ENCODE results near the gene STK32B. TPM values are rescaled to one million over a fixed set of nuclear protein-coding genes. Genes with fewer than 3 reads are reported as not detected.

The STK32B gene
- total and polyA plus RNA-seq, 8 donors, result 0.55 to 6.6 (median 1.6) TPM

DNA sequence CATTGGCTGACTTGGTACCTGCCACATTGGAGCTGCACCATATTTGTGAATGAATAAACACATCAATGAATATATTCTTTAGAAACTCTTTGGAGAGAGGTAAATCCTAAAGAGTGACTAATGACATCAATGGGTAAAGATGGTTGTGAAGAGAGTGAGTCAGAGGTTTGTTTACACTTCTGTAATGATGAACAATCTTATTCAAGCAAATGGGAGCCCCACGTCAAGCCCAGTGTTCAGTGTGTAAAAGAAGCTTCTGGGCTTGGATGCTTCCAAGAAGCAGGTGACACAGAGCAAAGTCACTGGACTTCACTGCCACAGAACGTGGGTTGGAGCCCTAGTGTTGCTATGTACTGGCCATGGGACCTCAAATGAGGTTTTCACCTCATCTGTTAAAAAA lies 319.0 kb downstream of the STK32B start:
- ATAC-seq, result no peak
- TF ChIP-seq, protein P1, sequence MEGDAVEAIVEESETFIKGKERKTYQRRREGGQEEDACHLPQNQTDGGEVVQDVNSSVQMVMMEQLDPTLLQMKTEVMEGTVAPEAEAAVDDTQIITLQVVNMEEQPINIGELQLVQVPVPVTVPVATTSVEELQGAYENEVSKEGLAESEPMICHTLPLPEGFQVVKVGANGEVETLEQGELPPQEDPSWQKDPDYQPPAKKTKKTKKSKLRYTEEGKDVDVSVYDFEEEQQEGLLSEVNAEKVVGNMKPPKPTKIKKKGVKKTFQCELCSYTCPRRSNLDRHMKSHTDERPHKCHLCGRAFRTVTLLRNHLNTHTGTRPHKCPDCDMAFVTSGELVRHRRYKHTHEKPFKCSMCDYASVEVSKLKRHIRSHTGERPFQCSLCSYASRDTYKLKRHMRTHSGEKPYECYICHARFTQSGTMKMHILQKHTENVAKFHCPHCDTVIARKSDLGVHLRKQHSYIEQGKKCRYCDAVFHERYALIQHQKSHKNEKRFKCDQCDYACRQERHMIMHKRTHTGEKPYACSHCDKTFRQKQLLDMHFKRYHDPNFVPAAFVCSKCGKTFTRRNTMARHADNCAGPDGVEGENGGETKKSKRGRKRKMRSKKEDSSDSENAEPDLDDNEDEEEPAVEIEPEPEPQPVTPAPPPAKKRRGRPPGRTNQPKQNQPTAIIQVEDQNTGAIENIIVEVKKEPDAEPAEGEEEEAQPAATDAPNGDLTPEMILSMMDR (IDR thresholded peaks at IDR 0.05), result no peak
- FAIRE-seq, result no peak
- intact Hi-C loops (cut with DNase I), result no loop called here
- WGBS, 2 donors, result 37 to 57% methylated on average over 2 of the region's 2 CpGs
- H3K36me3 ChIP-seq, result no peaks in the 10 kb centered on the region
- no peak overlapping the region for H3K4me3 ChIP-seq
- no peaks in the 10 kb centered on the region for H3K9me3 ChIP-seq
- no peak overlapping the region for H3K27ac ChIP-seq
- no peaks in the 10 kb centered on the region for H3K27me3 ChIP-seq
- DNase-seq, result no peak
- no peaks in the 10 kb centered on the region for H3K4me1 ChIP-seq

DNA sequence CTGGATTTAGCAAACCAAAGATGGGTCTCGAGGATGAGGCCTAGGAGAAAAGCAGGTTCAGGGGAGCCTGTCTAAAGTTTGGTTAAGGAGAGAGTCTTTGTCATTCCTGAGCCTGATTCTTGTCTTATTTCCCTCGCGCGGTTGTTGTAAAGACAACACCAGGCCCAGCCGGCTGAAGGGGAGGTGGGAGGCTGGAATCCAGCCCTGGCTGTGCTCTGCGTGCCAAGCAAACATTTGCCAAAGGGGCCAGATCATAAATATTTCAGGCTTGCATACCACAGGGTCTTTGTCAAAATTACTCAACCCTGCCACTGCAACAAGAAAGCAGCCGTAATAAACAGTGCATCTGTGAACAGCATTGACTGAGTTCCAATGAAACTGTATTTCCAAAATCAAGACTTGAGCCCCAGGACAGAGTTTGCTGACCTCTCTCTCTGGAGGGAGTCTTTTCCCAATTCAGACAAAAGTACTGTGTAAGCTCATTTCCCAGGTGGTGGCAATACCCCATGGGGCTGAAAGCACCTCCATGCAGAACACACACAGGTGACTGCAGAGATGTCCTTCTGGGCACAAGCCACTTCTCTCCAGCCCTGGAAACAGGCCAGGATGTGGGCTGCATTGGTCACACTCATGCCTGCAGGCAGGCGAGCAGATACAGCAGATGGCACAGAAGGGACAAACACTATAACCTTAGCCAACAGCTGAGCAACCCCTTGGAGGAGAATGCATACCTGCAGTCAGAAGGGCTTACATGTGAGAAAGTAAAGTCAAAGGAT lies 320.3 kb downstream of the STK32B start:
- Histone ChIP-seq H3K4me3 (no peak overlapping the region), H3K27ac (no peak overlapping the region), H3K9me3 (no peaks in the 10 kb centered on the region), H3K4me1 (no peaks in the 10 kb centered on the region), H3K27me3 (no peaks in the 10 kb centered on the region), H3K36me3 (no peaks in the 10 kb centered on the region)
- TF ChIP-seq, protein P1 (IDR thresholded peaks at IDR 0.05), result no peak
- FAIRE-seq (no peak), DNase-seq (peak in 2 of 6 donors; percentile 31 to 37), ATAC-seq (peak in 2 of 4 donors; percentile 50 to 55)
- WGBS, 2 donors, result 41 to 45% methylated on average over 8 of the region's 8 CpGs
- intact Hi-C loops (cut with DNase I), result no loop called here

DNA sequence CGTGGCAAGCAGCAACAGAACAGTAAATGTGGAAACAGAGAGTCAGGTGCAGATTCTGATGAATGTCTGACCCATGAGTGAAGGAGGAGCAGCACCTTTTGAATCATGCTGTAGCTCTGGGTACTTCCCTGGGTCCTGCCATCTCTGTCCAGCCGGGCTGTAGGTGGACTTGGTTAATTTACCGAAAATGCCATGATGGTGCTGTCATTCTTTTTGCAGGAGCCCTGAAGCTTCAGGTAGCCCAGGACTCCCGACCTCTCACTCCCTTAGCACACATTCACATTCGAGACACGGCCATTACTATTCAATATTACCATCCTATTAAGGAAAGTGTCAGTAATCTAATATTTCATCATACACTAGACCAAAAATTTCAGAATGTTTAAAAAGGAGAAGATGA lies 320.9 kb downstream of the STK32B start:
- no peak overlapping the region for H3K4me3 ChIP-seq
- FAIRE-seq (no peak), DNase-seq (no peak), ATAC-seq (no peak)
- TF ChIP-seq, protein P1 (IDR thresholded peaks at IDR 0.05), result no peak
- 56 to 63% methylated on average over 6 of the region's 6 CpGs for WGBS, 2 donors
- H3K36me3 ChIP-seq, result no peaks in the 10 kb centered on the region
- H3K27ac ChIP-seq, result no peak overlapping the region
- H3K9me3 ChIP-seq, result no peaks in the 10 kb centered on the region
- no peaks in the 10 kb centered on the region for H3K27me3 ChIP-seq
- H3K4me1 ChIP-seq, result no peaks in the 10 kb centered on the region
- intact Hi-C loops (cut with DNase I), result no loop called here

DNA sequence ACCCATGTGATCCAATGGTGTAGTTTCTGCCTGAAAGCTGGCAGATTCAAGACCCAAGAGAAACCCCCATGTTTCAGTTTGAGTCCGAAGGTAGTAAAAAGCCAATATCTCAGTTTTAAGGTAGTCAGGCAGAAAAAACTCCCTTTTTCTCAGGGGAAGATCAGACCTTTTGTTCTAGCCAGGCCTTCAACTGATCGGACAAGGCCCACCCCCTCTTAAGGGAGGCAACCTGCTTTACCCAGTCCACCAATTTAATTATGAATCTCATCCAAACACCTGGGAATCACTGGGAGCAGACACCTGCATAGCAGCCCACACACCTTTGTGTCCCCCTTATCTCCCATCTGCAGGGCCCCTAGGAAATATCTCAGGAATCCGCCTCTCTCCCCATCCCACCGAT lies 322.0 kb downstream of the STK32B start:
- DNase-seq (no peak), FAIRE-seq (no peak)
- TF ChIP-seq, protein P1 (IDR thresholded peaks at IDR 0.05), result no peak

DNA sequence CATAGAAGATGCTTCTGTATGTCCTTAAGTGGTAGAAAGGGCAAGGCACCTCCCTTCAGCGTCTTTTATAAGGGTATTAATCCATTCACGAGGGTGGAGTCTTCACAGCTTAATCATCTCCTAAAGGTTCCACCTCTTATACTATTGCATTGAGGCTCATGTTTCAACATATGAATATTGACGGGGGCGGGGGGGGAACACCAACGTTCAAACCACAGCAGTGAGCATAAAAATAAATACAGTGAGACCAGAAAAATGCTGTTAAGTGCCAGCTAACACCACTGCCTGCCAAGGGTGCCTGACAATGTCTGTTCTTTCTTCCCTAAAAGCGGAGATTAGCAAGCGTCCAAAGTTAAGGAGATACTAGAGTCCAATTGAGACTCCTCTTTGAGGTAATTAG lies 323.3 kb downstream of the STK32B start:
- Histone ChIP-seq H3K27me3 (no peaks in the 10 kb centered on the region), H3K4me3 (no peak overlapping the region), H3K4me1 (no peaks in the 10 kb centered on the region), H3K27ac (no peak overlapping the region), H3K9me3 (no peaks in the 10 kb centered on the region), H3K36me3 (no peaks in the 10 kb centered on the region)
- no peak for ATAC-seq
- no peak for FAIRE-seq
- no peak for DNase-seq
- TF ChIP-seq, protein P1 (IDR thresholded peaks at IDR 0.05), result no peak
- WGBS, 2 donors, result 62 to 70% methylated on average over 7 of the region's 7 CpGs
- intact Hi-C loops (cut with DNase I), result no loop called here

More for the DNA sequence above, 322.0 kb downstream of the STK32B start:
- no peaks in the 10 kb centered on the region for H3K4me1 ChIP-seq
- no peak overlapping the region for H3K27ac ChIP-seq
- H3K4me3 ChIP-seq, result no peak overlapping the region
- no peaks in the 10 kb centered on the region for H3K27me3 ChIP-seq
- intact Hi-C loops (cut with DNase I), result no loop called here
- WGBS, 2 donors, result 72 to 74% methylated on average over 4 of the region's 4 CpGs
- ATAC-seq, result no peak
- no peaks in the 10 kb centered on the region for H3K36me3 ChIP-seq
- H3K9me3 ChIP-seq, result no peaks in the 10 kb centered on the region
